Glomerular endothelial cell (primary cell): Measurements from ENCODE around the gene MEIG1. TPM values are rescaled to one million over a fixed set of nuclear protein-coding genes. Genes with fewer than 3 reads are reported as not detected.
"Not testable (repeated sequence)": the region's sequence is repeated elsewhere in the genome, so short reads cannot be mapped to it uniquely, and the experiment has no call there.

Experiments
- DNase-seq: peaks from one replicate; pipeline ENCODE4 v3.0.0-alpha.2; 2011; ENCODE audit warnings: low read depth, low spot score; ENCODE audit errors: extremely low read depth
- total RNA-seq: library from RNA; depleted of rRNA; stranded (reverse); fragments of >200 nt; gene quantifications from 2 replicates; pipeline ENCODE4 v1.2.3, GENCODE V29; 2015

The MEIG1 gene
- total RNA-seq, 1 donor from 2014 or later: not detected

DNA sequence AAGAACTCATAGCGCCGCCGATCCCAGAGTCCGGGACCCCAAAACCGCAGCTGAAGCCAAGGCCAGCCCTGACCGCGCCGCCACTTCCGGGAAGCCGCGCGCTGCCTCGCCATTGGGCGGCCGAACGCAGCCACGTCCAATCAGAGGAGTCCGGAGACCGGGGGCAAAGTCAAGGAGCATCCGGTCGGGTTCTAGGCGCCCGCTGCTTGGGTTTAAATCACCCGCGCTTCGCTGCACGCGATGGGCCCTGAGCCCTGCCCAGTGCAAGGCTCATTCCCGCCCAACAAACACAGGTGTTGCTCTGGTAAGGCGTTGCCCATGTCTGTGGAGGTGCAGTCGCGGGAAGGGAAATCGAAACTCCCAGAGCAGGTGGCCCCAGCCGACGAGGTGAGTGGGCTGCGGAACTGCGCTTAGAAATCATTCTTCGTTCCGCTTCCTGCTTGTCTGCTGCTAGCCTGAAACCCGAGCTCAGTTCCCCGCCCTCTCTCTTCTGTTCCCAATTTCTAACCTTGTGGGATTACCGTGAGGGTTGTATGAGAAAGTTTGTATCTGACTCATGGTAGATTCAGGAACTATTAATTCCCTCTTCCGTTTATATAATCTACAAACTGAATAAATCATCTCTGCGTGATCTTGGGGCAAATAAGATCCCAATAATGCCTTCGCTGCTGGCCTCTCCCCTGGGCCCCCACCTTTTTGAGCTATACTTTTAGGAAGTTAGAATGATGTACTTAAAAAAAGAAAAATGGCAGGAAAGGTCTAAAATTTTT is 5.0 kb upstream of the MEIG1 start, which contains the start of gene DCLRE1C:
Gene DCLRE1C (minus strand): TSS at position 96 of the 770 bp plus-strand sequence. CDS start 86 bp downstream, at position 10.
- no peak for DNase-seq

- no peak for DNase-seq
Measured at GRCh38 chr10:14954934-14955333, 4.3 kb upstream of the MEIG1 start.

DNA sequence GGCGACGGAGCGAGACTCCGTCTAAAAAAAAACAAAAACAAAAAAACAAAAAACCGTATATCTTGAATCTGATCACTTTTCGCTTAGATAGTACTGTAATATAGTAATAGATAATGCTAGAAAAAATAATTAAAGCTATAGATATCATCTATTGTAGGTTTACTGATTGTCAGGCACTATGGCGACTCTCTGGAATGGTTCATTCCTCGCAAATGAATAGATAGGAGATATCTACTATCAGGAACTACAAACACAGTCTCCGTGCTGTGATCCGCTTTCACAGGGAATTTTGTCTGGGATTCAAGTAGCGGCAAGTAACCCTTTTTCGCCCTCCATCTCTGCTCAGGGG is 342 bp upstream of the MEIG1 start:
- DNase-seq: no peak

GRCh38 chr10:14967897-14968296 is 8.7 kb downstream of the MEIG1 start:
- DNase-seq: no peak

DNA sequence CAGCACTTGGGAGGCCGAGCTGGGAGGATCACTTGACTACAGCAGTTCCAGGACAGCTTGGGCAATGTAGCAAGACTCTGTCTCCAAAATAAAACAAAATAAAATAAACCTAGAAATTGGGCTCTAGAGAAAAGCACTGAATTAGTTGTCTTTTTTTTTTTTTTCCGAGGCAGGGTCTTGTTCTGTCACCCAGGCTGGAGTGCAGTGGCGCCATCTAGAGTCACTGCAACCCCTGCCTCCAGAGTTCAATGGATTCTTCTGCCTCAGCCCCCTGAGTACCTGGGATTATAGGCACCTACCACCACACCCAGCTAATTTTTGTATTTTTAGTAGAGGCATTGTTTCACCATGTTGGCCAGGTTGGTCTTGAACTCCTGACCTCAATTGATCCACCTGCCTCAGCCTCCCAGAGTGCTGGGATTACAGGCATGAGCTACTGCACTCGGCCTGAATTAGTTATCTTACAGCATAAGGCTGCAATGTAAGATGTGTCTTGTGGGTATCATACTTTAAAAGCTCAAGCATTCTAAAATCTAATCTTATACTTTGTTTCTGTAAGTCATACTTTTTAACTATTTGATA is 12.8 kb downstream of the MEIG1 start:
- DNase-seq: no peak

DNA sequence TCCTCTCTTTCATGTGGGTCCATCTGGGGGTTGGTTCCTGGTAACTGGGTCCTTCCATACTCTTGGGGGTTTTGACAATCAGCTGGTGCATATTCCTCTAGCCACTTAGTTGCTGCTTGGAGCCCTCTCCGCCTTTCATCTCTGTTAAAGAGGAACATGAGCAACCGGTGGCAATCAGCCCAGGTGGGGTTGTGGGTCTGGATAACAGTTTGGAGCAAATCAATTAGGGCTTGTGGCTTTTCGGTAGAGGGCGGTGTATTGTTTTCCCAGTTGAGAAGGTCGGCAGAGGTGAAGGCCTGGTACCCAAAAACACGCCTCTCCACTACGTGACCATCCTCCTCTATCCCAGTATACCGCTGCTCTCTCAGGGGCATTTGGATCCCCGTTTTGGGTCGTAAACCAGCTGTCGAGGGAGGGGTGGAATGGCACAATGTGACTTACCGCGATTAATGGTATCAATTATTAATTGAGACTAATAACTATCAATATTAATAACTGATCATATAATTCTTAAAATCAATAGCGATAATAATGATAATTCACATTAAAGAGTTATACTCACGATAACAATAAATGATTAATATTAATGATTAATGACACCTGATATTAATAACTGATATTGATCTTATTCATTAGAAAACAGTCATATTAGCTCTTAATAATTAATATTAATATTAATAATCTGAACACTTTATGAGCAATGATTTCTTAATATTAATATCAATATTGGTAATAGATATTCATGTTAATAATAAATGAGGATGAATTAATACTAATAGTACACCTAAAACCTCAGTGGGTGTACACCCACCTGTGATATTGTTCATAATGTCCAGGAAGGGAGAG is 15.2 kb downstream of the MEIG1 start:
- not testable (repeated sequence) for DNase-seq

- DNase-seq: no peak
Measured at GRCh38 chr10:14975672-14976273, 16.6 kb downstream of the MEIG1 start.

DNA sequence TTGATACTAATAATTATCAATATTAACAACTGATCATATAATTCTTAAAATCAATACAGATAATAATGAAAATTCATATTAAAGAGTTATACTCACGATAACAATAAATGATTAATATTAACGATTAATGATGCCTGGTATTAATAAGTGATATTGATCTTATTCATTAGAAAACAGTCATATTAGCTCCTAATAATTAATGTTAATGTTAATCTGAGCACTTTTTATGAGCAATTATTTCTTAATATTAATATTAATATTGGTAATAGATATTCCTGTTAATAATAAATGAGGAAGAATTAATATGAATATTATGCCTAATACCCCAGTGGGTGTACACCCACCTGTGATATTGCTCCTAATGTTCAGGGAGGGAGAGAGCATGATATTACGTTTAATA is 23.6 kb downstream of the MEIG1 start:
- DNase-seq: no peak

- not testable (repeated sequence) for DNase-seq
Measured at GRCh38 chr10:14989552-14989951, 30.4 kb downstream of the MEIG1 start.

DNA sequence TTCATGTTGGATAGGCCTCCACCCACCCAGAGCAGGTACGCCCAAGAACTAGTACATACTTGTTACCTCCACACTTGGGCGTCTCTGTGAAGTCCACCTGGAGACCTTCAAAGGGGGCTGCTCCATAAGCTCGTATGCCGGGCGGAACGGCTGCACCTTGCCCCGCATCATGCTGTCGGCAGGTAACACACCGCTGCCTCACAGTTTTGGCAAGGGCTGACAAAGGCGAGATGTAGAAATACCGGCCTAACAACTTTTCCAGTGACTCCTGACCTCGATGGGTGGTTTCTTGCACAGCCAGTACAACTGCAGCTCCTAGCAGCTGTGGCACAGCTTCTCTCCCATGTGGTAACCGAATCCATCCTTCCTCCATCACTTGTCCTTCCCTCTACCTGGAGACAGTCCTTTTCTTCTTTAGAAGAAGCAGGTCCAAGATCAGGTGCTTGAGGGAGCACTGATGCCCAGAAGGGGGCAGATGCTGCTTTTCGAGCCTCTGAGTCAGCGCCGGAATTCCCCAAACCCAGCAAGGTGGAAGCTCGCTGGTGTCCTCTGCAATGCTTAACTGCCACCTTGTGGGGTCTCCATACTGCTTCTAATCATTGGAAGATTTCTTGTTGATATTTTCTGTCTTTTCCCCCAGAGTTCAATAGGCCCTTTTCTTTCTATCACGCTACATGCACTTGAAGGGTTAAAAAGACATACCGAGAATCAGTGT is 32.0 kb downstream of the MEIG1 start:
- DNase-seq: not testable (repeated sequence)

GRCh38 chr10:14992336-14992735 is 33.1 kb downstream of the MEIG1 start:
- not testable (repeated sequence) for DNase-seq

DNA sequence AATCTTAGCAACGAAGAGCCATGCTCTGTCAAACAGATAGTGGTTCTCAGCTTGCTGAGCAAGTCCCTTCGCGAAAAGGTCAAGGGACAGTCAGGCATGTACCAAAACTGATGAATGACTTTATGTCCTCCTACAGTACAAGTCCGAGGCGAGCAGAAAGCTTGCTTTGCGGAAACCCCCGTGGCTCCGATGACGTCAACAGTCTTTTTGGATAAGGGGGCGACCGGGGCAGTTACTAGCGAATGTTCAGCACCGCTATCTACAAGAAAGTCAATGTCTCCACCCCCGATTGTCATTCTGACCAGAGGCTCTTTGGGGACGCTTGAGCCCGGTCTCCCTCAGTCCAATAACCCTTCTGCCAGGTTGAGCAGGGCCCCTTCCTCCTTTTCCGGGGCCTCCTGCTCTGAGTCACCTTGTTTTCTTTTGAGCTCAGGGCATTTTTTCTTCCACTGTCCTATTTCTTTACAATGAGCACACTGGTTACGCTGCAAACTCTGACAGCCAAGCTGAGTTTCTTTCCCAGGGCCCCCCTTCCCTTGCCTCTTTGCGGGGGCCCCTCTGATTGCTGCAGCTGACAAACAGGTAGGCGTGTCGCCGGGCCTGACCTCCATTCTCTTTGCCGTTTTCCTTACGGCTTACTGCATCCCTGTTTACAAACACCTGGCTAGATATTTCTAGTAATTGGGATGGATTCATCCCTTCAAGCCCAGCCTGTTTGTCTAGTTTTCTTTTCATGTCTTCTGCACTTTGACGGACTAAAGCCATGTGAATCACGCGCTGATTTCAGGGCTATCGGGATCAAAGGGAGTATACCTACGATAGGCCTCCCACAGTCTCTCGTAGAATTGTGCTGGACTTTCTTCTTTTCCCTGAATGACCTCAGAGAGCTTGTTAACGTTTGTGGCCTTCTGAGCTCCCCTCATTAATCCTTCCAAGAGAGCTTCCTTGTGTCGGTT is 34.6 kb downstream of the MEIG1 start:
- not testable (repeated sequence) for DNase-seq

- DNase-seq: no peak
Measured at GRCh38 chr10:14995964-14996565, 36.9 kb downstream of the MEIG1 start.

- DNase-seq: not testable (repeated sequence)
Measured at GRCh38 chr10:15013530-15013929, 54.3 kb downstream of the MEIG1 start.

- DNase-seq: no peak
Measured at GRCh38 chr10:15015451-15015850, 56.3 kb downstream of the MEIG1 start.

- not testable (repeated sequence) for DNase-seq
Measured at GRCh38 chr10:15020966-15021365, 61.8 kb downstream of the MEIG1 start.
